HCT116 (cell line): ENCODE measurements around the gene PAN3. TPM values are rescaled to one million over a fixed set of nuclear protein-coding genes. Genes with fewer than 3 reads are reported as not detected.

Source experiments
- ATAC-seq: fragments of 200-7000 bp; cut with Tn5 transposase; 2 replicates; pipeline ENCODE4 v1.9.1; 2020; ENCODE audit warnings: mild to moderate bottlenecking, moderate library complexity
- BruUV-seq: library from RNA; stranded (reverse); fragments of 400-500 nt; replicated peaks from 2 replicates; lab custom pipeline; 2021; lab: Mats Ljungman, UMichigan
- CTCF ChIA-PET: fragments of 300-600 bp; sonication (Branson Sonifier 250); formaldehyde crosslinking; loops from one replicate; lab custom pipeline; 2021; ENCODE audit warnings: antibody characterized with exemption; lab: Charles Lee
- POLR2A ChIA-PET: fragments of 300-600, 350-600 bp; sonication (Branson Sonifier 250); formaldehyde crosslinking; loops from one replicate; lab custom pipeline; 2021; ENCODE audit warnings: antibody characterized with exemption; lab: Charles Lee
- RAD21 ChIA-PET, 2 experiments: fragments of 300-600 bp; sonication (Branson Sonifier 250); formaldehyde crosslinking; loops; one replicate each; lab custom pipeline; 2023; ENCODE audit warnings: low total read pairs in 2 of 2; ENCODE audit not compliant: uncharacterized antibody in 2 of 2, unreplicated experiment in 2 of 2, low non-redundant PET in 1 of 2; lab: Charles Lee
- DNase-seq: peaks from one replicate; pipeline ENCODE4 v3.0.0-alpha.2; 2010; ENCODE audit warnings: low read depth, low spot score
- H2AFZ ChIP-seq: fragments of 200-600 bp; shearing (Covaris generic), sonication (generic); 2 replicates; pipeline ENCODE4 v1.6.1; 2017; ENCODE audit warnings: low read depth, mixed run types, mixed read lengths, antibody characterized with exemption, low read length; ENCODE audit not compliant: poor library complexity, severe bottlenecking
- H3K27ac ChIP-seq: 2 replicates; pipeline ENCODE4 v1.5.1; 2012; ENCODE audit warnings: low read depth, low read length
- H3K27me3 ChIP-seq: fragments of 200-600 bp; sonication (generic); 2 replicates; pipeline ENCODE4 v1.6.1; 2016; ENCODE audit warnings: mixed run types, low read length, mixed read lengths; ENCODE audit not compliant: insufficient read depth
- H3K36me3 ChIP-seq, 2 experiments: fragments of 200-500 bp in 1 of 2; fragments of 200-600 bp in 1 of 2; sonication (Bioruptor generic) in 1 of 2; sonication (generic) in 1 of 2; 2 replicates each; pipeline versions ENCODE4 v1.5.1 to v1.6.1; 2014 to 2016; ENCODE audit warnings: low read length in 2 of 2, inconsistent platforms in 1 of 2, mixed read lengths in 1 of 2, mixed run types in 1 of 2; ENCODE audit not compliant: insufficient read depth in 2 of 2, control insufficient read depth in 1 of 2
- H3K4me1 ChIP-seq, 2 experiments: fragments of 200-600 bp in 1 of 2; sonication (generic) in 1 of 2; 2 replicates each; pipeline versions ENCODE4 v1.5.1 to v1.6.1; 2012 to 2017; ENCODE audit warnings: low read length in 2 of 2, inconsistent platforms in 1 of 2, mild to moderate bottlenecking in 1 of 2, mixed read lengths in 1 of 2, mixed run types in 1 of 2, moderate library complexity in 1 of 2; ENCODE audit not compliant: insufficient read depth in 2 of 2, control insufficient read depth in 1 of 2
- H3K4me2 ChIP-seq: fragments of 200-600 bp; sonication (generic); 2 replicates; pipeline ENCODE4 v1.6.1; 2017; ENCODE audit warnings: mixed run types, low read length, mixed read lengths
- H3K4me3 ChIP-seq, 2 experiments: fragments of 200-600 bp in 1 of 2; sonication (generic) in 1 of 2; replicated peaks in 1 of 2; 2 replicates each; pipeline ENCODE4 v1.5.1; 2011 to 2016; ENCODE audit warnings: low read length in 2 of 2, control low read depth in 1 of 2, low read depth in 1 of 2, mild to moderate bottlenecking in 1 of 2, mixed read lengths in 1 of 2, mixed run types in 1 of 2
- H3K79me2 ChIP-seq: fragments of 200-600 bp; sonication (generic); 2 replicates; pipeline ENCODE4 v1.6.1; 2017; ENCODE audit warnings: mild to moderate bottlenecking, mixed run types, low read length, moderate library complexity, mixed read lengths; ENCODE audit not compliant: insufficient read depth
- H3K9ac ChIP-seq: fragments of 200-600 bp; sonication (generic); 2 replicates; pipeline ENCODE4 v1.6.1; 2016; ENCODE audit warnings: low read length, mixed read lengths
- H3K9me2 ChIP-seq: fragments of 200-600 bp; sonication (generic), shearing (Covaris generic); 2 replicates; pipeline ENCODE4 v1.6.1; 2017; ENCODE audit warnings: mixed run types, mild to moderate bottlenecking, moderate library complexity; ENCODE audit not compliant: insufficient read depth
- H3K9me3 ChIP-seq, 2 experiments: fragments of 200-500 bp in 1 of 2; fragments of 200-600 bp in 1 of 2; sonication (Bioruptor generic) in 1 of 2; sonication (generic) in 1 of 2; 2 replicates each; pipeline ENCODE4 v1.6.1; 2014 to 2017; ENCODE audit warnings: low read length in 2 of 2, mixed read lengths in 2 of 2, inconsistent platforms in 1 of 2, low read depth in 1 of 2, mild to moderate bottlenecking in 1 of 2, mixed run types in 1 of 2, moderate library complexity in 1 of 2; ENCODE audit not compliant: control insufficient read depth in 1 of 2, insufficient read depth in 1 of 2
- H4K20me1 ChIP-seq: fragments of 200-600 bp; sonication (generic), shearing (Covaris generic); 2 replicates; pipeline ENCODE4 v1.6.1; 2017; ENCODE audit warnings: mixed run types, mild to moderate bottlenecking, moderate library complexity; ENCODE audit not compliant: insufficient read depth
- CBX3 ChIP-seq: IDR thresholded peaks from 2 replicates; pipeline ENCODE4 v1.6.1; 2012; ENCODE audit warnings: low read depth
- CEBPB ChIP-seq: IDR thresholded peaks from 2 replicates; pipeline ENCODE4 v1.6.1; 2012; ENCODE audit warnings: low read depth
- EGR1 ChIP-seq: IDR thresholded peaks from 2 replicates; pipeline ENCODE4 v1.6.1; 2012; ENCODE audit warnings: low read depth
- EZH2 ChIP-seq: fragments of 200-600 bp; sonication (generic); IDR thresholded peaks from 2 replicates; pipeline ENCODE4 v1.6.1; 2017; ENCODE audit warnings: antibody characterized with exemption, mixed run types
- EZH2phosphoT487 ChIP-seq: fragments of 200-600 bp; IDR thresholded peaks from 2 replicates; pipeline ENCODE4 v1.6.1; 2018; ENCODE audit warnings: antibody characterized with exemption, borderline replicate concordance
- JUND ChIP-seq: IDR thresholded peaks from 2 replicates; pipeline ENCODE4 v1.6.1; 2012
- POLR2AphosphoS5 ChIP-seq: IDR thresholded peaks from 2 replicates; pipeline ENCODE4 v1.6.1; 2011; ENCODE audit warnings: mild to moderate bottlenecking, low read depth, low read length, moderate library complexity
- RAD21 ChIP-seq: IDR thresholded peaks from 2 replicates; pipeline ENCODE4 v1.6.1; 2012; ENCODE audit warnings: low read depth, mild to moderate bottlenecking
- SIN3A ChIP-seq: IDR thresholded peaks from 2 replicates; pipeline ENCODE4 v1.6.1; 2012; ENCODE audit warnings: low read depth
- SP1 ChIP-seq: IDR thresholded peaks from 2 replicates; pipeline ENCODE4 v1.6.1; 2012; ENCODE audit warnings: low read depth
- TCF7L2 ChIP-seq: IDR thresholded peaks from 2 replicates; pipeline ENCODE4 v1.7.0; 2011; ENCODE audit warnings: borderline replicate concordance, inconsistent platforms; ENCODE audit not compliant: insufficient read depth, insufficient read length; ENCODE audit errors: extremely low read depth
- ZFX ChIP-seq: fragments of 450-650 bp; IDR thresholded peaks from 2 replicates; pipeline ENCODE4 v1.6.1; 2017
- ZNF274 ChIP-seq: fragments of 200-500 bp; sonication (Bioruptor generic); IDR thresholded peaks from 2 replicates; pipeline ENCODE4 v1.6.1; 2014; ENCODE audit warnings: mild to moderate bottlenecking, low read depth, low read length, inconsistent platforms
- intact Hi-C: fragments of 100-400 bp; cut with micrococcal nuclease; formaldehyde crosslinking; loops from 2 replicates; pipeline ENCODE4 v1.10.0; 2022
- total RNA-seq: library from RNA; stranded (reverse); gene quantifications from one replicate; pipeline ENCODE4 v1.2.1, GENCODE V29; 2021; ENCODE audit not compliant: unreplicated experiment
- TF ChIP-seq, protein P1 (sequence below): IDR thresholded peaks from 2 replicates; pipeline ENCODE4 v1.6.1; 2012

The PAN3 gene
- total RNA-seq, 1 experiment from 2014 or later = 30.1 TPM

DNA sequence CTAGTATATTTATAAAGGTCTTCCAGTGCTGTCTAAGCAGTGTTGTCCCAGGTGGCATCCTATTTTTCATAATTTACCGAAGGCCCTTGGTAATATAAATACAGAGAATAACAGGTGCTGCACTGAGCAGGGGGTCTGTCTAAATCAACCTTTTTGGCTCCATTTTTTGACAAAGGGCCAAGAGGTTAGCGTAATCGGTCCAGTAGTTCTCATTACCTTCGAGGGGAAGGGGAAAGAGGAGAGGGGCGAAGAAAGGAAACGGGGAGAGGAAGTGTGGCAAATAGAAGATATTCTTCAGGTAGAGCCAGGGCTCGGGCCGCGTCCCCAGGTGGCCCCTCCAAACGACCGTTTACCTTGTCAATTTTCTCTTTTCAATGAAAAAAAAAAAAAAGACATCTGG is 749 bp upstream of the PAN3 start (continued):
- no peak for TF ChIP-seq JUND
- no peak for TF ChIP-seq RAD21
- TF ChIP-seq CBX3 = no peak
- TF ChIP-seq CEBPB = no peak
- TF ChIP-seq EZH2phosphoT487 = no peak
- TF ChIP-seq EZH2 = no peak
- no peak for TF ChIP-seq SIN3A
- TF ChIP-seq ZNF274 = no peak

DNA sequence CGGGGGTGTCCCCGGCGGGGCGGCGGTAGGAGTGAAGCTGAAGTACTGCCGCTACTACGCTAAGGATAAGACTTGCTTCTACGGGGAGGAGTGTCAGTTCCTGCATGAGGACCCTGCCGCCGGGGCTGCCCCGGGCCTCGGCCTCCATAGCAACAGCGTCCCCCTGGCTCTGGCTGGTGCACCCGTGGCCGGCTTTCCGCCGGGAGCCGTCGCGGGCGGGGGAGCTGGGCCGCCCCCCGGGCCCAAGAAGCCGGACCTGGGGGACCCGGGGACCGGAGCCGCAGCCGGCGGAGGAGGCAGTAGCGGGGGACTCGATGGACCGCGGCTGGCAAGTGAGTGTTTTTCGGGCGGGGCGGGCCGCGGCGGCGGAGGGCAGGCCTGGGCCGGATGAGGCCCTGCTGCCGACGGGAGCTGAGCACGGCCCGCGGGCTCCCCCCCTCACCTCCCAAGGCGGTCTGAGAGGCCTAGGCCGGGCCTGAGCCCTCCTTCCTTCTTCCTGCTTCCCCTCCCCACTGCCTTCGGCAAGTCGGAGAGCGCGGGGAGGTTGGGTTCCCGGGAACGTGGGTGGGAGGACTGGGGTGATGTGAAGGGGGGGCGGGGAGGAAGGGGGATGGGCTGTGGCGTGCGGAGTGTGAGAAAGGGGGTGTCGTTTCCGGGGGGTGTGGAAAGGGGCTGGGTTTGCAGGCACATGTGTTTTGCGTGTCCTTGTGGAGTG is 568 bp downstream of the PAN3 start:
- Histone ChIP-seq H3K36me3 (no peaks in the 10 kb centered on the region), H3K27me3 (no peaks in the 10 kb centered on the region), H3K4me2 (peak overlapping the region; percentile 80), H3K27ac (peak overlapping the region; percentile 92), H3K9me2 (no peaks in the 10 kb centered on the region), H3K9ac (peak overlapping the region; percentile 83), H3K9me3 (no peaks in the 10 kb centered on the region), H4K20me1 (peaks cover 5% of the 10 kb centered on the region; the same call in 1 of the 2 replicates), H2AFZ (no peak overlapping the region), H3K4me3 (peak overlapping the region; percentile 70 to 93), H3K4me1 (peaks cover 13 to 19% of the 10 kb centered on the region in 2 experiments), H3K79me2 (peaks cover 64% of the 10 kb centered on the region)
- peak; percentile 71 for ATAC-seq
- no TSS peak for BruUV-seq
- ChIA-PET RAD21 (no interaction called here), CTCF (no interaction called here), POLR2A (no interaction called here)
- TF ChIP-seq POLR2AphosphoS5 (peak; percentile 63), SP1 (0 out of 2 replicates have a peak, but pooled peaks have one; percentile 39), TCF7L2 (no peak), CEBPB (no peak), EGR1 (0 out of 2 replicates have a peak, but pooled peaks have one; percentile 31), ZFX (peak; percentile 97)
- TF ChIP-seq, protein P1, sequence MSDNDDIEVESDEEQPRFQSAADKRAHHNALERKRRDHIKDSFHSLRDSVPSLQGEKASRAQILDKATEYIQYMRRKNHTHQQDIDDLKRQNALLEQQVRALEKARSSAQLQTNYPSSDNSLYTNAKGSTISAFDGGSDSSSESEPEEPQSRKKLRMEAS = peak; percentile 84
- intact Hi-C loops = no loop called here
- DNase-seq = peak; percentile 63
